ENCODE data around the gene PHACTR3.
A peak's percentile ranks its signal among the peaks of the same experiment; 100 is the strongest.

PHACTR3 gene

GRCh38 chr20:59749301-59749700, 145.0 kb downstream of the PHACTR3 start:
- no peak for DNase-seq (ENCODE audit: low read depth, low spot score)

DNA sequence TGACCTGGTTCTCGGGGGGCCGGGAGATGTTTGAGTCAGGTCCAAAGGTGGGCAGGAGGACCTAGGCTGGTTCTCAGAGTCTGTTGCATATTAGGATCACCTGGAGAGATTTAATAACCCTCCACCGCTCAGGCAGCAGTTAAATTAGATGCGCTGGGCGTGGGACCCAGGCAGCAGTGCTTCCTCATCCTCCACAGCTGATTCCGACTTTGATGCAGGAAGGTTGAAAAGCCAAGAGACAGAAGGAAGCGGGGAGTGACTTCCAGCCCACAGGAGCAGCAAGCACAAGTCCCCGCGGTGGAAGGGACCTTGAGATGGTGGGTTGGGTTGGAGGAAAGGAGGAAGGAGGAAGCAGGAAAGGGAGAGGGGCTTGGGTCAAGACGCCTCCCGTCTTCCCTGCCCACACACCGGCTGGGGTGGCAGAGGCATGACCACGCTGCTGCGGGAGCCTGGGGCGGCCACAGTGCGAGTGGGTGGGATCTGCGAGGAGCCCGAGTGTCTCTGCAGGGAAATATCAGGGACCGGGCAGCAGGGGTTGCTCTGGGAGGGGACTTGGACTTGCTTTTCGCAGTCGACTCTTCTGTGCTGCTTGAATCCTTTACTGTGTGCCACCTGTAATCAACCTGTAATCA, 146.0 kb downstream of the PHACTR3 start:
- no peak for DNase-seq (ENCODE audit: low read depth, low spot score)

DNA sequence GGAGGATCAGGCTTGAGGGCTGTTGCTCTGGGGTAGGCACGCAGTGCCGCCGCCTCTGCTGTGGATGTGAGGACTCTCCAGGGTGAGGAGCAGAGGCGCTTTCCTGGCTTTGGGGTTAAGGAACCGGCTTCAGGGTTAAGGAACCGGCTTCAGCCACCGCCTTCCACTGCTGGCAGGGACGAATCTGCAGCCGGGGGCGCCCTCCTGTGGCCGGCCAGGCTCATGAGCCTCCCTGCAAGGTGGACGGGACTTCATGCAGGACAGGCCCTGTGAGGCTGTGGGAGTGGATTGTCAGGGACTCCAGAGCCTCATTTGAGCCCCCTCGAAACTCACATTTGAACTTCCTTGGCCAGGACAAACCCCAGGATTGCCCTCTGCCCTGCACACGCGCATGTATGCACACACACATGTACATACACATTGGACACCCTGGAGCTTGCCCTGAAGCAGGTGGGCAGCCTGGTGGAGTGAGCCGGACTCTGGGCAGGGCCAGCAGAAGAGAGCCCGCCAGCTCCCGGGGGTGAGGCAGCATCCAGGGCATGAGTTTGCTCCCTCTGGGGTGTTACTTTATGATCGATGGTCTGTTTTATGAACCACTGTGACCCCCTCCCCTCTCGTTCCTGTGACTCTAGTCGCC, 146.9 kb downstream of the PHACTR3 start:
- DNase-seq (ENCODE audit: low read depth, low spot score) = peak; percentile 35

GRCh38 chr20:59752101-59752586, 147.8 kb downstream of the PHACTR3 start:
- DNase-seq (ENCODE audit: low read depth, low spot score) = no peak

GRCh38 chr20:59752704-59753460, 148.5 kb downstream of the PHACTR3 start:
- no peak for DNase-seq (ENCODE audit: low read depth, low spot score)

DNA sequence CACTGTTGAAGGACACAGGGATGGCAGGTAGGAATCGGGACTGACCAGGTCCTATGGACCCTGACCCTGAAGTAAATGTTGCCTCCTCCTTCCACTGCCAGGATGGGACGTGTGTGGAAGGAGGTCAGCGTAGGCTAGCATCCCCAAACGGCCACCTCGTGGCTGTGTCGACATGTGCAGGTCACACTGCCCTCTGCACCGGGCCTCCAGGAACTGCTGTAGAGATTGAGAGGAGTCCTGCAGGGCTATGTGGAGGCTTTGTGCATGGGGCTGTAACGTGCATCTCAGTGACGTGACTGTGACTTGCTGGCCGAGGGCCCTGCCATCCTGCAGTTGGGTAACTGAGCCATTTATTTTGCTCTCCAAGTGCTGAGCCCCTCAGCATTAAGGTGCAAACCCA, 149.5 kb downstream of the PHACTR3 start:
- DNase-seq (ENCODE audit: low read depth, low spot score) = no peak

DNA sequence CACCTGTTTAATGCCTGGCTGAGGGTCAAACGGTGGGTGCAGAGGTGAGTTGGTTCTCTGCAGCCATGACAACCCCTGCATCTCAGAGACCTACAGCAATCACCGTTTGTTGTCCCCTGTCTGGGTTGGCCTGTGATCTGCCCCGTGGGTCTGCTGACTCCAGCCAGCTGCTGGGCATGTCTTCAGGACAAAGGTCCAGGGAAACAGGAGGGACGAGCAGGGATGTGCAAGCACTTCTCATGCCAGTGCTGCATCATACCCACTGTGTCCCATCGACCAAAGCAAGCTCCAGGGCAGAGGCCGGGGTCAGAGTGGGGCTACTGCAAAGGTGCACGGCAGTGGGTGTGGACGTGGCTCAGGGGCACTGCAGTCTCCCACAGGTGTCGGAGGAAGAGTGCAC, 150.2 kb downstream of the PHACTR3 start:
- no peak for DNase-seq (ENCODE audit: low read depth, low spot score)

DNA sequence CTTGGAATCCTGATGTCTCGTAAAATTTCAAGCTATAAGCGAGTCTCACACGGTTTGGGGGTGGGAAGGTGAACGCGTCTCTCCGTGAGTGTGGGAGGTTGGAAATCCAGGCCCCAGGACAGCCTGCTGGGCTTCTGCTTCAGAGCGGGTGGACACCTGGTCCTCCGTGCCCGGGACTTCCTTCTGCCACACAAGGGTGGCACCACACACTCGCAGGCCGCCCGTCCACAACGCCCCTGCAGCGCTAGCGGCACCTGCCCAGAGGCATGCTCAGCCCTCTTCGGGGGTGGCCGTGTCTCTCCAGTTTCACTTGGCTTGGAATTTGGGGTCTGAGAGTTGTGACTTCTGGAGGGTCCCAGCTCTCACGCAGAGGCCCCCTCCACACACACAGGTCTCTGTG, 151.9 kb downstream of the PHACTR3 start:
- DNase-seq (ENCODE audit: low read depth, low spot score) = no peak

GRCh38 chr20:59764037-59764436, 159.7 kb downstream of the PHACTR3 start:
- DNase-seq (ENCODE audit: low read depth, low spot score) = no peak

DNA sequence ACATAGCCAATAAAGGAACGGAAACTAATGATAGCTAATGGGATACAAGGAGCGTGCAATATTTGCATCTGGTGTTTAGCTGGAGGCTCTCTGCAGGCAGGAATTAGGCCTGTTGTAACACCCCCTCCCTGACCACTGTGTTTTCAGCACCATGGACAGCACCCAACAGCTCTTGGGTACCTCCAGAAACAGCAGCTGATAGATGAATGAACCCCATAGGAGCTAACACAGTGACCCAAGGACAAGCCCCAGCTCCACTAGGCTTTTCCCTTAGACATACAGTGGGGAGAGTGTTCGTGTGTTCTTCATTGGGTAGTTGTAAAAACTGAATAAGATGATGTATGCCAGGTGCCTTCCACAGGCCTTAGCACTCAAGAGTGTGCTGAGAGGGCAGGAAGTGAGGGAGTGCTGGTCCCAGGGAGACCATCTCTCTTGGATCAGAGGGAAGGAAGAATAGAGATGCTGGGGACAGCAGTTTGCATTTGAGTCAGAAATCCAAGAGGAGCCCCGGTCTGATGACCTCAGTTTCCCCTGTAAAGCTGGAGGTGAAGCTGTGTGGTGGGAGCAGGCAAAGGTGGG, 161.3 kb downstream of the PHACTR3 start:
- DNase-seq (ENCODE audit: low read depth, low spot score) = no peak

DNA sequence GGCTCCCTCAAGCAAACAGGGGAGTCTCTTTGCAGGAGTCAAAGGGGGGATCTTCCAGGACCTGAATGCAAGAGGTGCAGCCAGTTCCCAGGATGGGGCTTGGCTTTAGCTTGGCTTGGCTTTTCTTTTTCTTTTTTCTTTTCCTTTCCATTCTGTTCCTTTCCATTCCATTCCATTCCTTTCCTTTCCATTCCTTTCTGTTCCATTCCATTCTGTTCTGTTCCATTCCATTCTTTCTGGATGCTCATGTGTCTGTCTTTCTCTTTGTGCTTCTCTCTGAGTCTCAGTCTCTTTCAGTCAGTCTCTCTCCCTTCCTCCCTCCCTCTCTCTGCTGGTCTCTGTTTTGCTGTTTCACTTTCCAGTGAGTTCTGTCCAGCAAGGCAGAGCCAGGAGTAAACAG, 163.3 kb downstream of the PHACTR3 start:
- DNase-seq (ENCODE audit: low read depth, low spot score) = no peak

- DNase-seq (ENCODE audit: low read depth, low spot score) = no peak
Measured at GRCh38 chr20:59770270-59770669, 165.9 kb downstream of the PHACTR3 start.

DNA sequence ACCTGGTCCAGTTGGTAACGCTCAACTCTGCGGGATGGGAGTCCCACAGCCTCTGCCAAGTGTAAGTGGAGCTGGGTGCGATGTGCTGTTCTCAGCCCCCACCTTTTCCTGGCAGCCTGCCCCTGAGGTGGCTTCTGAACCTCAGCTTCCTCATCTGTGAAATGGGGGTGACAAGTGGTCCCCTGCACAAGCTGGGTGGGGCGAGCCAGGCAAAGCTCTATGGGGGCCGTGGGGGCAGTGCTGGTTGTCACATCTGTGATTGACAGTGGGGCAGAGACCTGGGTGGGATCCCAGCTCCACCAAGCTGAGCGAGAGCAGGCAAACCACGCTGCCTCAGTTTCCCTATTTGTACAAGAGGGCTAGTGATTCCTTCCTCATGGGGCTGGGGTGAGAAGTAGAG, 166.5 kb downstream of the PHACTR3 start:
- no peak for DNase-seq (ENCODE audit: low read depth, low spot score)

GRCh38 chr20:59771506-59772372, 167.4 kb downstream of the PHACTR3 start:
- no peak for DNase-seq (ENCODE audit: low read depth, low spot score)

GRCh38 chr20:59772373-59772705, 168.0 kb downstream of the PHACTR3 start:
- no peak for DNase-seq (ENCODE audit: low read depth, low spot score)

DNA sequence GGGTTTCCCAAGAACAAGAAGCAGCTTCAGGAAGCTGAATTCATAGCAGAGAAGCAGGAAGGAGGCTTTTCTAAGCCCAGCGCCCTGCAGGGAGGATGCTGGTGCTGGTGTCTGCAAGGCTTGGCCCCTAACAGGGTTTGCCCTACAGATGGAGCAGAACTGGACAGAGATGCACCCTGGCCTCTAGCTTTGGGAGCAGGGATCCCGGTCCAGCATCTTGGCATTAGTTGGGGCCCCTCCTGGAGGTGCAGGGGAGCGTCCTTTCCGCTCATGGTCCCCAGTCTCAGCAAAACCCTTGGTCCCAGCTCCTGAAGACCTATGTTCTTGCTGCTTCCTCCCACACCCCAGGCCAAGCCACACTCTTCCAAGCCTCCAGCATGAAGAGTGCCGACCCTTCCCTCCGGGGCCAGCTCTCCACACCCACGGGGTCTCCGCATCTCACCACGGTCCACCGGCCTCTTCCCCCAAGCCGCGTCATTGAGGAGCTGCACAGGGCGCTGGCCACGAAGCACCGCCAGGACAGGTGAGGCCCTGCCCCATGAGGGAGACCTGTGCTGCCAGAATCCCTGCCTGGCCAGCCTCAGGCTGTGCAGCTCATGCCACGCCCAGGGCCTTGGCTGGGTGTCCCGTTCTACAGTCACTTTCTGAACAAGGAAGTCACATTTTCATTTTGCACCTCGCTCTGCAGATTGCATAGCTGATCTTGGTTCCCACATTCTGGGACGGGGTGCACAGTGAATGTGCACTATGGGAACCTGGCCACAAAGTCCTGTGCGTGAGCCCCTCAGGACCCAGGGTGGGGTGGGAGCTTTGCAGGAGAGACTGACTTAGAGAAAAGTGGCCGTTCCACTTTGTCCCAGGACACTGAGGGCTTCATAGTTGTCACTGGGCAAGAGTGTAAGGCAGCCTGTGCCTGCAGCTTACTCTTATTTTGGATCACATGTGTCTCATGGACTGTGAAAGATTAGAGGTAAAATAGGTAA, 168.9 kb downstream of the PHACTR3 start:
- DNase-seq (ENCODE audit: low read depth, low spot score) = no peak

DNA sequence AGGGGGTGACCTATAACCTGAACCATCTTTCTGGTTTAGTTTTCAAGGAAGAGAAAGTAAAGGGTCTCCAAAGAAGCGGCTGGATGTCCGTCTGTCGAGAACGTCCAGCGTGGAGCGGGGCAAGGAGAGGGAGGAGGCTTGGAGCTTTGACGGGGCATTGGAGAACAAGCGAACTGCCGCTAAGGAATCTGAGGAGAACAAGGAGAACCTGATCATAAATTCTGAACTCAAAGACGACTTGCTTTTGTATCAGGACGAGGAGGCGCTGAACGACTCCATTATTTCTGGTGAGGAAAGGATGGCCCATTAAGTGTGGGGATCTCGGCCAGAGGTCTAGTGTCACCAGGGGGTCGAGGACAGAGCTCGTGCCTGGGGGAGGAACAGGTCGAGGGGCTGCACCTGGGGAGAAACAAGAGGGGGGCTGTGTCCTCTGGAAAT, 169.9 kb downstream of the PHACTR3 start:
- DNase-seq (ENCODE audit: low read depth, low spot score) = no peak

- no peak for DNase-seq (ENCODE audit: low read depth, low spot score)
Measured at GRCh38 chr20:59774921-59775686, 170.8 kb downstream of the PHACTR3 start.

DNA sequence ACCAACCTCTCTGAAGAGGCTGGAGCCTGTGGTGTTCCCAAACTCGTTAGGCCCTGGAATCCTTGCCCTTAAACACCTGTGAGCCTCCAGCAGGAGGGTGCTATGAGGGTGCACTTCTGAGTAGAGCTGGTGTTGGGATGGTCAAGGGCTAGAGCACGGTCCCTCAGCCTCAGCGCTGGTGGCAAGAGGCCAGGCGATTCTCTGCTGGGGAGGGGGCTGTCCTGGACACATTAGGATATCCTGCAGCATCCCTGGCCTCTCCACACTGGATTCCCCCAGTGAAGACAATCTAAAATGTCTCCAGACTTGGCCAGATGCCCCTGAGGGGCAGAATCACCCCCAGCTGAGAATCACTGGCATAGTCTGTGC, 171.3 kb downstream of the PHACTR3 start:
- DNase-seq (ENCODE audit: low read depth, low spot score) = no peak
